ENCODE data around the gene HSPA12B. TPM values are rescaled to one million over a fixed set of nuclear protein-coding genes. Genes with fewer than 3 reads are reported as not detected.

Gene HSPA12B
- total RNA-seq, 1 experiment from 2014 or later, result 6.3 TPM

- no peak for TF ChIP-seq ARID4B (CRISPR knock-in tag; IDR thresholded peaks at IDR 0.05; ENCODE audit: borderline replicate concordance)
- TF ChIP-seq NR1H2 (CRISPR knock-in tag; IDR thresholded peaks at IDR 0.05), result no peak
- no peak for TF ChIP-seq ZNF425 (CRISPR knock-in tag; conservative IDR thresholded peaks at IDR 0.05)
- no peak for TF ChIP-seq ZNF671 (CRISPR knock-in tag; IDR thresholded peaks at IDR 0.05)
- TF ChIP-seq CREM (CRISPR knock-in tag; IDR thresholded peaks at IDR 0.05), result no peak
- no peak for TF ChIP-seq E2F1 (CRISPR knock-in tag; IDR thresholded peaks at IDR 0.05)
- TF ChIP-seq AR (CRISPR knock-in tag; IDR thresholded peaks at IDR 0.05), result no peak
- TF ChIP-seq ZNF512 (CRISPR knock-in tag; IDR thresholded peaks at IDR 0.05; ENCODE audit: borderline replicate concordance), result no peak
- TF ChIP-seq SMAD3 (CRISPR knock-in tag; IDR thresholded peaks at IDR 0.05; ENCODE audit: borderline replicate concordance), result no peak
- no peak for TF ChIP-seq USF2 (CRISPR knock-in tag; IDR thresholded peaks at IDR 0.05)
Measured at GRCh38 chr20:3771552-3772058, 39.1 kb downstream of the HSPA12B start (continued).

- CTCF ChIA-PET, result interaction anchor here (0.6 to 1.4 kb wide), 3 partner anchors 10 to 1312 kb away, joined by 3 to 4 read pairs (median 4); partner anchors contain the start of genes AP5S1 and CENPB
- Mint-ChIP-seq H3K4me1 (peaks cover 16% of the 10 kb centered on the region), H3K36me3 (no peaks in the 10 kb centered on the region), H3K27me3 (ENCODE audit: low read depth) (peaks cover 65% of the 10 kb centered on the region), H3K27ac (no peak overlapping the region), H3K9me3 (no peaks in the 10 kb centered on the region), H3K4me3 (no peak overlapping the region)
- no peak for DNase-seq (ENCODE audit: low spot score)
- POLR2A ChIA-PET, result no interaction called here
- no peak for ATAC-seq
- TF ChIP-seq AR (CRISPR knock-in tag; IDR thresholded peaks at IDR 0.05), result no peak
- no peak for TF ChIP-seq PRDM15 (CRISPR knock-in tag; IDR thresholded peaks at IDR 0.05)
- TF ChIP-seq TP53 (CRISPR knock-in tag; IDR thresholded peaks at IDR 0.05), result no peak
- no peak for TF ChIP-seq CBFB (CRISPR knock-in tag; IDR thresholded peaks at IDR 0.05; ENCODE audit: low read depth)
- TF ChIP-seq HMGA2 (CRISPR knock-in tag; IDR thresholded peaks at IDR 0.05), result no peak
Measured at GRCh38 chr20:3775457-3776108, 43.1 kb downstream of the HSPA12B start.
